PC-3 (cell line): ENCODE data around the gene PIGQ.

Source experiments
- CTCF ChIP-seq: fragments of 300-600 bp; sonication (generic); conservative IDR thresholded peaks from 2 replicates; pipeline ENCODE4 v1.5.1; 2017; ENCODE audit warnings: antibody characterized with exemption, low read depth, mild to moderate bottlenecking, low read length
- EZH2phosphoT487 ChIP-seq: fragments of 300-600 bp; sonication (generic); IDR thresholded peaks from 2 replicates; pipeline ENCODE4 v1.6.1; 2018; ENCODE audit warnings: mild to moderate bottlenecking, antibody characterized with exemption, low read length, borderline replicate concordance

GRCh38 chr16:586645-587590, 17.1 kb downstream of the PIGQ start:
- TF ChIP-seq CTCF (no peak), EZH2phosphoT487 (no peak)
